Osteoblast (primary cell): ENCODE data around the gene STPG4. TPM values are rescaled to one million over a fixed set of nuclear protein-coding genes. Genes with fewer than 3 reads are reported as not detected.

Experiments
- DNase-seq: peaks from one replicate; pipeline ENCODE4 v3.0.0; 2011; ENCODE audit warnings: low spot score, mixed read lengths; ENCODE audit not compliant: insufficient read length; ENCODE audit errors: missing footprints
- H2AFZ ChIP-seq: 2 replicates; pipeline ENCODE4 v1.6.0; 2011; ENCODE audit warnings: mild to moderate bottlenecking, low read length
- H3K27ac ChIP-seq: 2 replicates; pipeline ENCODE4 v1.5.1; 2011; ENCODE audit warnings: mild to moderate bottlenecking, low read depth, low read length, moderate library complexity
- H3K27me3 ChIP-seq: 2 replicates; pipeline ENCODE4 v1.6.0; 2012; ENCODE audit warnings: mild to moderate bottlenecking, control low read depth, inconsistent platforms, low read length, moderate library complexity; ENCODE audit not compliant: insufficient read depth
- H3K36me3 ChIP-seq: 2 replicates; pipeline ENCODE4 v1.5.1; 2011; ENCODE audit warnings: mild to moderate bottlenecking, low read length, control low read depth, moderate library complexity; ENCODE audit not compliant: insufficient read depth
- H3K4me1 ChIP-seq: 2 replicates; pipeline ENCODE4 v1.5.1; 2011; ENCODE audit warnings: mild to moderate bottlenecking, low read length, control low read depth, moderate library complexity; ENCODE audit not compliant: insufficient read depth
- H3K4me2 ChIP-seq: 2 replicates; pipeline ENCODE4 v1.6.0; 2011; ENCODE audit warnings: mild to moderate bottlenecking, low read length; ENCODE audit not compliant: insufficient read depth
- H3K4me3 ChIP-seq: fragments of 200-600 bp; sonication (generic); 3 replicates; pipeline ENCODE4 v1.5.1; 2012; ENCODE audit warnings: mild to moderate bottlenecking, low read length, inconsistent platforms; ENCODE audit not compliant: insufficient read depth
- H3K79me2 ChIP-seq: 2 replicates; pipeline ENCODE4 v1.6.0; 2012; ENCODE audit warnings: mild to moderate bottlenecking, low read length, control low read depth, inconsistent platforms; ENCODE audit not compliant: insufficient read depth
- H3K9me3 ChIP-seq: 2 replicates; pipeline ENCODE4 v1.5.1; 2011; ENCODE audit warnings: low read depth, low read length, control low read depth
- H4K20me1 ChIP-seq: 2 replicates; pipeline ENCODE4 v1.6.0; 2012; ENCODE audit warnings: mild to moderate bottlenecking, low read length, control low read depth; ENCODE audit not compliant: insufficient read depth
- total RNA-seq: library from RNA; depleted of rRNA; stranded (reverse); fragments of >200 nt; gene quantifications from 2 replicates; pipeline ENCODE4 v1.2.3, GENCODE V29; 2012
- TF ChIP-seq, protein P1 (sequence below): IDR thresholded peaks from 2 replicates; pipeline ENCODE4 v1.5.1; 2011; ENCODE audit warnings: mild to moderate bottlenecking, low read depth, low read length, moderate library complexity; ENCODE audit errors: extremely low read depth

Gene STPG4
- total RNA-seq, 1 donor: 0.72 TPM

- H2AFZ ChIP-seq: no peak overlapping the region
- H3K79me2 ChIP-seq: peaks cover 3% of the 10 kb centered on the region
- DNase-seq: peak; percentile 82
- peak overlapping the region; percentile 7 for H3K4me2 ChIP-seq
- peaks cover 62% of the 10 kb centered on the region for H3K36me3 ChIP-seq
- H3K4me3 ChIP-seq: no peak overlapping the region
- H4K20me1 ChIP-seq: no peaks in the 10 kb centered on the region
- H3K4me1 ChIP-seq: peaks cover 48% of the 10 kb centered on the region
- TF ChIP-seq, protein P1, sequence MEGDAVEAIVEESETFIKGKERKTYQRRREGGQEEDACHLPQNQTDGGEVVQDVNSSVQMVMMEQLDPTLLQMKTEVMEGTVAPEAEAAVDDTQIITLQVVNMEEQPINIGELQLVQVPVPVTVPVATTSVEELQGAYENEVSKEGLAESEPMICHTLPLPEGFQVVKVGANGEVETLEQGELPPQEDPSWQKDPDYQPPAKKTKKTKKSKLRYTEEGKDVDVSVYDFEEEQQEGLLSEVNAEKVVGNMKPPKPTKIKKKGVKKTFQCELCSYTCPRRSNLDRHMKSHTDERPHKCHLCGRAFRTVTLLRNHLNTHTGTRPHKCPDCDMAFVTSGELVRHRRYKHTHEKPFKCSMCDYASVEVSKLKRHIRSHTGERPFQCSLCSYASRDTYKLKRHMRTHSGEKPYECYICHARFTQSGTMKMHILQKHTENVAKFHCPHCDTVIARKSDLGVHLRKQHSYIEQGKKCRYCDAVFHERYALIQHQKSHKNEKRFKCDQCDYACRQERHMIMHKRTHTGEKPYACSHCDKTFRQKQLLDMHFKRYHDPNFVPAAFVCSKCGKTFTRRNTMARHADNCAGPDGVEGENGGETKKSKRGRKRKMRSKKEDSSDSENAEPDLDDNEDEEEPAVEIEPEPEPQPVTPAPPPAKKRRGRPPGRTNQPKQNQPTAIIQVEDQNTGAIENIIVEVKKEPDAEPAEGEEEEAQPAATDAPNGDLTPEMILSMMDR: no peak
- H3K27ac ChIP-seq: peak overlapping the region; percentile 66
- H3K27me3 ChIP-seq: no peaks in the 10 kb centered on the region
- no peaks in the 10 kb centered on the region for H3K9me3 ChIP-seq
These were observed 116.2 kb downstream of the STPG4 start for GRCh38 chr2:47038656-47039488.

GRCh38 chr2:47037678-47038077 is 117.4 kb downstream of the STPG4 start:
- H3K9me3 ChIP-seq: no peaks in the 10 kb centered on the region
- TF ChIP-seq, protein P1: no peak
- DNase-seq: peak; percentile 23
- peaks cover 48% of the 10 kb centered on the region for H3K4me1 ChIP-seq
- H3K27ac ChIP-seq: peak overlapping the region; percentile 45
- no peak overlapping the region for H3K4me2 ChIP-seq
- no peaks in the 10 kb centered on the region for H4K20me1 ChIP-seq
- no peaks in the 10 kb centered on the region for H3K27me3 ChIP-seq
- no peak overlapping the region for H3K4me3 ChIP-seq
- peaks cover 66% of the 10 kb centered on the region for H3K36me3 ChIP-seq
- peaks cover 3% of the 10 kb centered on the region for H3K79me2 ChIP-seq
- H2AFZ ChIP-seq: no peak overlapping the region

Other genes with a start within 250 kb of the STPG4 start
- gene MCFD2, start 239.5 kb downstream of the STPG4 start, total RNA-seq: 136 and 185 TPM in 2 replicates
- gene TTC7A, start 214.1 kb downstream of the STPG4 start, total RNA-seq: 41.0 and 44.5 TPM in 2 replicates
- gene CALM2, start 21.2 kb upstream of the STPG4 start, total RNA-seq: 548 and 592 TPM in 2 replicates
- under 0.01 TPM in 1 of 2 replicates, not detected in the other for gene EPCAM, start 214.0 kb upstream of the STPG4 start, total RNA-seq
- 14.5 and 16.5 TPM in 2 replicates for gene MSH2, start 247.8 kb upstream of the STPG4 start, total RNA-seq